KMS-11 (cell line): ENCODE measurements around the gene SLC25A27.

Source experiments
- H2AFZ ChIP-seq: fragments of 200-600 bp; sonication (generic); 2 replicates; pipeline ENCODE4 v1.6.1; 2016; ENCODE audit warnings: antibody characterized with exemption, mixed run types, low read depth
- H3K27ac ChIP-seq: fragments of 200-600 bp; sonication (generic); 2 replicates; pipeline ENCODE4 v1.6.1; 2016; ENCODE audit warnings: mild to moderate bottlenecking, mixed run types
- H3K27me3 ChIP-seq: fragments of 200-600 bp; sonication (generic); 2 replicates; pipeline ENCODE4 v1.6.1; 2017; ENCODE audit warnings: mild to moderate bottlenecking, low read depth, mixed run types, moderate library complexity; ENCODE audit not compliant: insufficient read depth
- H3K36me3 ChIP-seq: fragments of 200-600 bp; sonication (generic); 2 replicates; pipeline ENCODE4 v1.6.1; 2017; ENCODE audit warnings: mild to moderate bottlenecking, mixed run types; ENCODE audit not compliant: insufficient read depth
- H3K4me1 ChIP-seq: fragments of 200-600 bp; sonication (generic); 2 replicates; pipeline ENCODE4 v1.6.1; 2016; ENCODE audit warnings: mild to moderate bottlenecking, low read depth, mixed run types; ENCODE audit not compliant: poor library complexity, severe bottlenecking
- H3K4me2 ChIP-seq: fragments of 200-600 bp; sonication (generic); 2 replicates; pipeline ENCODE4 v1.7.0; 2016; ENCODE audit warnings: mild to moderate bottlenecking, mixed run types
- H3K4me3 ChIP-seq: fragments of 200-600 bp; sonication (generic); IDR thresholded peaks from 2 replicates; pipeline ENCODE4 v1.6.1; 2017; ENCODE audit warnings: low read depth, low read length, mixed read lengths; ENCODE audit not compliant: insufficient read depth
- H3K79me2 ChIP-seq: fragments of 200-600 bp; sonication (generic); 2 replicates; pipeline ENCODE4 v1.6.1; 2016; ENCODE audit warnings: low read depth, mixed run types; ENCODE audit not compliant: insufficient read depth
- H3K9ac ChIP-seq: fragments of 200-600 bp; sonication (generic); 2 replicates; pipeline ENCODE4 v1.6.1; 2016; ENCODE audit warnings: mild to moderate bottlenecking, mixed run types
- H4K20me1 ChIP-seq: fragments of 200-600 bp; sonication (generic); 2 replicates; pipeline ENCODE4 v1.6.1; 2016; ENCODE audit warnings: mild to moderate bottlenecking, mixed run types; ENCODE audit not compliant: insufficient read depth
- TF ChIP-seq, protein P1 (sequence below): fragments of 200-600 bp; sonication (generic); conservative IDR thresholded peaks from 2 replicates; pipeline ENCODE4 v1.6.1; 2017; ENCODE audit warnings: low read depth, mild to moderate bottlenecking, antibody characterized with exemption, low read length, moderate library complexity, mixed read lengths

The SLC25A27 gene

DNA sequence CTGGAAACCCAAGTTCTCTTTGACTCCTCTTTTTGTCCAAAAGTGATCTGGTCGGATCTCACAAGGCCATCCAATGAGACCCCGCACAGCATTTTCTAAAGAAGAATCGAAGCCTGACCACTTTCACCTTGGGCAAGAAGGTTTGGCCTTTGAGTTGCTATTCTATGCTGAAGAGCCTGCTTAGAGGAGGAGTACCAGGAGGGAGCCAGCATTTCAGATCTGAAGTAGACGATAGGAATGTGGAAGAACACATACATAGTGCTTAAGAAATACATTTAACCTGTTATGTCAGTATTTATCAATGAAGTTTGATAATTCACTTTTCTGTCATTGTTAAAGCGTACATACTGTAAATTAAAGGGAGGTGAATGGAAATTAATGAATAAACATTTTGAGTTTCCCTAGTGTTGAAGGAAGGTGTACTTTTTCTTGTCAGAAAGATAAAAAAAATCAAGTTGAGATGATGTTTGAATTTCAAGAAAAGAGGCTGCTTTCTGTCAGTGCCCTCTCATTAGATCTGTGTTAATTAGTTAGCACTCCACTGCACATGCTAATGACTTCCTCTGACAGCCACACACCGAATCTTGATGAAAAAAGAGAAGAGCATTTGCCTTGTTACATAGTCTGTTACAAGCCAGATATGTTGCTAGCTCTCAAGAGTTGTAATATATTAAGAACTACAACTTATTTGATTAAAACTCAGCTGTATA lies 24.0 kb downstream of the SLC25A27 start:
- no peaks in the 10 kb centered on the region for H3K79me2 ChIP-seq
- no peaks in the 10 kb centered on the region for H3K4me1 ChIP-seq
- H3K27me3 ChIP-seq = no peaks in the 10 kb centered on the region
- H4K20me1 ChIP-seq = no peaks in the 10 kb centered on the region
- H3K4me2 ChIP-seq = no peak overlapping the region
- H3K4me3 ChIP-seq = no peak overlapping the region
- no peak overlapping the region for H3K27ac ChIP-seq
- no peak overlapping the region for H2AFZ ChIP-seq
- no peaks in the 10 kb centered on the region for H3K36me3 ChIP-seq
- TF ChIP-seq, protein P1, sequence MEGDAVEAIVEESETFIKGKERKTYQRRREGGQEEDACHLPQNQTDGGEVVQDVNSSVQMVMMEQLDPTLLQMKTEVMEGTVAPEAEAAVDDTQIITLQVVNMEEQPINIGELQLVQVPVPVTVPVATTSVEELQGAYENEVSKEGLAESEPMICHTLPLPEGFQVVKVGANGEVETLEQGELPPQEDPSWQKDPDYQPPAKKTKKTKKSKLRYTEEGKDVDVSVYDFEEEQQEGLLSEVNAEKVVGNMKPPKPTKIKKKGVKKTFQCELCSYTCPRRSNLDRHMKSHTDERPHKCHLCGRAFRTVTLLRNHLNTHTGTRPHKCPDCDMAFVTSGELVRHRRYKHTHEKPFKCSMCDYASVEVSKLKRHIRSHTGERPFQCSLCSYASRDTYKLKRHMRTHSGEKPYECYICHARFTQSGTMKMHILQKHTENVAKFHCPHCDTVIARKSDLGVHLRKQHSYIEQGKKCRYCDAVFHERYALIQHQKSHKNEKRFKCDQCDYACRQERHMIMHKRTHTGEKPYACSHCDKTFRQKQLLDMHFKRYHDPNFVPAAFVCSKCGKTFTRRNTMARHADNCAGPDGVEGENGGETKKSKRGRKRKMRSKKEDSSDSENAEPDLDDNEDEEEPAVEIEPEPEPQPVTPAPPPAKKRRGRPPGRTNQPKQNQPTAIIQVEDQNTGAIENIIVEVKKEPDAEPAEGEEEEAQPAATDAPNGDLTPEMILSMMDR = no peak
- H3K9ac ChIP-seq = no peak overlapping the region

DNA sequence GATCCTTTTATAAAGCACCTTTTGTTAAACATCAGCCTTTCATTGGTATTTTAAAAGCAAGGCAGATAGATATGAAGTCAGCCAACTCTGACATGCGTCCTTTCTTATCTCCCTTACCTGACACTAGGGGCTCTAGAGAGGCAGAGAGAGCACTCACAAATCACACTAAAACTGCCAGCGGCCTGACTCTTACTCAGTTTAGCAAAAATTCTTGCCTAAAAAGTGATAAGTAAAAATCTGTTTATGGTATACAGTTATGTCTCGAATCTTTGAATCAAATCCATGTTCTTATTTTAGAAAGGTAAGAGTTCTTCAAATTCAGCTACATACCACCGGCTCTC lies 24.5 kb downstream of the SLC25A27 start:
- no peak overlapping the region for H3K9ac ChIP-seq
- no peaks in the 10 kb centered on the region for H3K36me3 ChIP-seq
- H3K27me3 ChIP-seq = no peaks in the 10 kb centered on the region
- H3K27ac ChIP-seq = no peak overlapping the region
- no peaks in the 10 kb centered on the region for H3K79me2 ChIP-seq
- no peaks in the 10 kb centered on the region for H4K20me1 ChIP-seq
- no peaks in the 10 kb centered on the region for H3K4me1 ChIP-seq
- TF ChIP-seq, protein P1 = peak; percentile 30; the same call in 1 of the 2 replicates
- H2AFZ ChIP-seq = no peak overlapping the region
- no peak overlapping the region for H3K4me2 ChIP-seq
- H3K4me3 ChIP-seq = no peak overlapping the region

- Histone ChIP-seq H3K79me2 (no peaks in the 10 kb centered on the region), H2AFZ (no peak overlapping the region), H3K27ac (no peak overlapping the region), H3K4me2 (no peak overlapping the region), H3K4me3 (no peak overlapping the region), H3K27me3 (no peaks in the 10 kb centered on the region), H3K9ac (no peak overlapping the region), H4K20me1 (no peaks in the 10 kb centered on the region), H3K4me1 (no peaks in the 10 kb centered on the region), H3K36me3 (no peaks in the 10 kb centered on the region)
- TF ChIP-seq, protein P1 = no peak
Measured at GRCh38 chr6:46684771-46685170, 32.0 kb downstream of the SLC25A27 start.

DNA sequence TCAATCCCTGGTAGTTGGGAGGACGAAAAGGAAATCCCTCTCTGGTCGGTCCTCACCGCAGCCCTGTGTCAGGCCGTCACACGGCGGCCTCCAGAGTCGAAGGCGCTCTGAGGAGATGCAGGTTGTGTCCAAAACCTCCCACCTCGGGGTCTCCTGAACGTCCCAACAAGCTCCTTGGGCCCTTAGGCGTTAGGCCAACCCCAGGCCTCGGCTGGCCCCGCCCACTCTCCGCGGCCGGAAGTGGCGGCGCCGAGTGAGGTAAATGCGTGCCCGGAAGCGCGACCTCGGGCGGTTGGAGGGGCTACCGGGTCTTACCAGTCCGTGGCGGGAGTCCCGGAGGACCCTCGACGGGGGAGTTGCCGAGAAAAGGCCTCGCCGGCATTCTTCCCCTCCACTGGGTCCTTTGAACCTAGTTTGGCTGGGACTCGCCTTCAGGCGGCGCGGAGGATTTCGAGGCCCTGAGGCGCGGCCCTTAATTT lies 34.9 kb downstream of the SLC25A27 start, which contains the start of gene TDRD6:
TDRD6 (plus strand) TSS at position 267 of the 479 bp plus-strand sequence. CDS start 244 bp downstream, outside the sequence.
- H3K9ac ChIP-seq = no peak within 1 kb of the TSS
- TF ChIP-seq, protein P1 = no peak
- no peaks in the 10 kb centered on the region for H3K4me1 ChIP-seq
- no peak within 1 kb of the TSS for H2AFZ ChIP-seq
- H3K27ac ChIP-seq = no peak within 1 kb of the TSS
- no peaks in the 10 kb centered on the region for H3K36me3 ChIP-seq
- no peaks in the 10 kb centered on the region for H3K79me2 ChIP-seq
- no peak within 1 kb of the TSS for H3K4me3 ChIP-seq
- H3K4me2 ChIP-seq = no peak within 1 kb of the TSS
- no peaks in the 10 kb centered on the region for H3K27me3 ChIP-seq
- H4K20me1 ChIP-seq = no peaks in the 10 kb centered on the region
